ENCODE results near the gene GRID1.

GRID1 gene

GRCh38 chr10:85612833-85613232, 753.8 kb downstream of the GRID1 start:
- TF ChIP-seq CTCF (IDR thresholded peaks at IDR 0.05; ENCODE audit: insufficient read depth, missing control alignments): no peak
- DNase-seq (ENCODE audit: insufficient read length, low spot score) (no peak), FAIRE-seq (no peak)

- DNase-seq (ENCODE audit: insufficient read length, low spot score) (no peak), FAIRE-seq (no peak)
- TF ChIP-seq CTCF (IDR thresholded peaks at IDR 0.05; ENCODE audit: insufficient read depth, missing control alignments): no peak
These were observed 754.2 kb downstream of the GRID1 start for GRCh38 chr10:85612378-85612775.

- TF ChIP-seq CTCF (IDR thresholded peaks at IDR 0.05; ENCODE audit: insufficient read depth, missing control alignments): no peak
- DNase-seq (ENCODE audit: insufficient read length, low spot score): no peak
- no peak for FAIRE-seq
These were observed 754.7 kb downstream of the GRID1 start for GRCh38 chr10:85611746-85612377.

- no peak for TF ChIP-seq CTCF (IDR thresholded peaks at IDR 0.05; ENCODE audit: insufficient read depth, missing control alignments)
- DNase-seq (ENCODE audit: insufficient read length, low spot score) (no peak), FAIRE-seq (no peak)
These were observed 755.4 kb downstream of the GRID1 start for GRCh38 chr10:85611093-85611740.

- FAIRE-seq (no peak), DNase-seq (ENCODE audit: insufficient read length, low spot score) (no peak)
- TF ChIP-seq CTCF (IDR thresholded peaks at IDR 0.05; ENCODE audit: insufficient read depth, missing control alignments): no peak
These were observed 756.1 kb downstream of the GRID1 start for GRCh38 chr10:85610381-85611092.

GRCh38 chr10:85609509-85609908, 757.1 kb downstream of the GRID1 start:
- FAIRE-seq (no peak), DNase-seq (ENCODE audit: insufficient read length, low spot score) (no peak)
- TF ChIP-seq CTCF (IDR thresholded peaks at IDR 0.05; ENCODE audit: insufficient read depth, missing control alignments): no peak

GRCh38 chr10:85608706-85609105, 757.9 kb downstream of the GRID1 start:
- no peak for FAIRE-seq
- no peak for TF ChIP-seq CTCF (IDR thresholded peaks at IDR 0.05; ENCODE audit: insufficient read depth, missing control alignments)
- no peak for DNase-seq (ENCODE audit: insufficient read length, low spot score)
